ENCODE results near the gene WDR73.
"Not testable (repeated sequence)": the region's sequence is repeated elsewhere in the genome, so short reads cannot be mapped to it uniquely, and the experiment has no call there.

The WDR73 gene

GRCh38 chr15:84653910-84654688, at the start of gene WDR73:
TSS of gene WDR73 (minus strand) at chr15:84654283. CDS start at chr15:84654274, 9 bp downstream.
- peak; percentile 93 for DNase-seq

GRCh38 chr15:84703808-84704207, 49.7 kb upstream of the WDR73 start:
- DNase-seq: no peak

DNA sequence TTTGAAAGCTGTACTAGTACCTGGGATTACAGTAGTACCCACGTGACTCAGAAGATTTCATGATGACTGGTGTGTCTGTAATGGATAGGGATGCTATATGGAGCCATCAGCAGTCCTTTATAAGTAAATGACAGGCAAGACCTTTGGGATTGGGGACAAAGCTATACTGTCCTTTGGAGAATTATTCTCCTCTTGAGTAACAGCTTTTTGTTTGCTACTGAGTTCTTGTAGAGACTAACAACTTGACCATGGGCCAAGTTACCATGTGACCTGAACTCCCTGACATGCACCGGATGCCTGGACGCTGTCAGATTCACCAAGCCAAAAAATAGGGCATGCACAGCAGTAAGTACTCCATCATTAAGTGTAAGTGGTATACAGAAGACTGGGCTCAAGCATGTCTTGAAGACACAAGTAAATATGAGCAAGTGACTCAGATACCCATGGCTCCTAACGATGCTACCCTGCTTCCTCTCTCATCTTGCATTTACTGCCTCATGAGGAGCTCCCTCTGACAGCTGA, 48.9 kb upstream of the WDR73 start:
- DNase-seq: no peak

DNA sequence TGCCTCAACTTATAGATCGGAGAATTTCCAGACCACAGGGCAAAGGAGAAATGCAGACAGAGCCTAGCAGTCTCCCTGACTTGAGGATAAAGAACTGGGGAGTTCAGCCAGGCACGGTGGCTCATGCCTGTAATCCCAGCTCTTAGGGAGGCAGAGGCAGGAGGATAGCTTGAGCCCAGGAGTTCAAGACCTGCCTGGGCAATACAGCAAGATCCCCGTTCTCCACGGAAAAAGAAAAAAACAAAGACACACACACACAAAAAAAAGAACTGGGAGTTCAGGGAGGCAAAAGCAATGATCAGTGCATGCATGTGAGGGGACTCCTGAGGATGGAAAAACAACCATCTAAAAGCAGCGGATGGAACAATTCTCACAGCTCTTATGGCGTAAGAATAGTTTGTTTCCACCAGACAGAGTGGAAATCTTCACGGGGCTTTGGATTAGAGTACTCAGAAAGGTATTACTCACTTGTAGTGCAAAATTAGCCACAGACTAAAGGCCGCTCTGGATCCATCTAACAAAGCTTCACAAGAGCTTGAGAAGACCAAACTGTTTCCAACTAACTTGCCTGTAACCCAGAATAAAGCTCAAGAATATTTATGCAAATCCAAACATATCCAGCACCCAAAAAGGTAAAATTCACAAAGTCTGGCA, 45.6 kb upstream of the WDR73 start:
- no peak for DNase-seq

- no peak for DNase-seq
Observed at GRCh38 chr15:84697236-84697990, 43.3 kb upstream of the WDR73 start.

DNA sequence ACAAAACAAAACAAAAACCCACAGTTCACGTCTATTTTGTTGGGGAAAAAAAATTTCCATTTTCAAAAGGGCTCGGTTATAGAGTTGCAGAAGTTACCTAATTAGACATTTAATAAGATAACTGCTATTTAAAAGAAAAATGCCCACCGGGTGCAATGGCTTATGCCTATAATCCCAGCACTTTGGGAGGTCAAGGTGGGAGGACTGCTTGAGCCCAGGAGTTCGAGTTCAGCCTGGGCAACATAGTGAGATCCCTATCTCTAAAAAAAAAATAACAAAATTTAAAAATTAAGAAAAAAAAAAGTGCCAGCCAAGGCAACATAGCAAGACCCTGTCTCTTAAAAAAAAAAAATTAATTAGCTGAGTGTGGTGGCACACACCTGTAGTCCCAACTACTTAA, 42.7 kb upstream of the WDR73 start:
- no peak for DNase-seq

DNA sequence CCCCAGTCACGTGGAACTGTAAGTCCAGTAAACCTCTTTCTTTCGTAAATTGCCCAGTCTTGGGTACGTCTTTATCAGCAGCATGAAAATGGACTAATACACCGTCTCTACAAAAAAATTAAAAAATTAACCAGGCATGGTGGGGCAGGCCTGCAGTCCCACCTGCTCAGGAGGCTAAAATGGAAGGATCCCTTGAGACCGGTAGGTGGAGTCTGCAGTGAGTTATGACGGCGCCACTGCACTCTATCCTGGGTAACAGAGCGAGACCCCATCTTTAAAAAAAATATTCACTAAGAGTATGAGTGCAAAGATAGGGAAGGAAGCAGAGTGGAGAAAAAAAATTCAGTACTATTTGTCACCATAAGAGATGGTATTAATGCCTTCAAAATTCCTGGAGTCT, 36.3 kb upstream of the WDR73 start:
- DNase-seq: no peak

GRCh38 chr15:84689858-84690257, 35.8 kb upstream of the WDR73 start:
- DNase-seq: no peak

GRCh38 chr15:84686446-84686845, 32.4 kb upstream of the WDR73 start:
- not testable (repeated sequence) for DNase-seq

DNA sequence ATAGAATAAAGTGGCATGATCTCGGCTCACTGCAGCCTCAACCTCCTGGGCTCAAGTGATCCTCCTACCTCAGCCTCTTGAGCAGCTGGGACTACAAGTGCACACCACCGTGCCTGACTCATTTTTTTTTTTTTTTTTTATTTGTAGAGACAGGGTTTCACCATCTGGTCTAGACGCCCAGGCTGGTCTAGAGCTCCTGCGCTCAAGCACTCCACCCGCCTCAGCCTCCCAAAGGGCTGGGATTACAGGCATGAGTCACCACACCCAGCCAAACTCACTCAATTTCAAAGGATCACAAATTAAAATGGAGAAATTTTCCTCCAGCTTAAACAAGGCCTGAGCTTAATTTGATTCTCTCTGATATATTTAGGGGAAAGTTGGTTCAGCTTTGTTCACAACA, 31.2 kb upstream of the WDR73 start:
- DNase-seq: peak; percentile 82

- peak; percentile 17 for DNase-seq
Observed at GRCh38 chr15:84684092-84684491, 30.0 kb upstream of the WDR73 start.

- DNase-seq: no peak
Observed at GRCh38 chr15:84681831-84682230, 27.7 kb upstream of the WDR73 start.

- peak; percentile 85 for DNase-seq
Observed at GRCh38 chr15:84671211-84671610, 17.1 kb upstream of the WDR73 start.

DNA sequence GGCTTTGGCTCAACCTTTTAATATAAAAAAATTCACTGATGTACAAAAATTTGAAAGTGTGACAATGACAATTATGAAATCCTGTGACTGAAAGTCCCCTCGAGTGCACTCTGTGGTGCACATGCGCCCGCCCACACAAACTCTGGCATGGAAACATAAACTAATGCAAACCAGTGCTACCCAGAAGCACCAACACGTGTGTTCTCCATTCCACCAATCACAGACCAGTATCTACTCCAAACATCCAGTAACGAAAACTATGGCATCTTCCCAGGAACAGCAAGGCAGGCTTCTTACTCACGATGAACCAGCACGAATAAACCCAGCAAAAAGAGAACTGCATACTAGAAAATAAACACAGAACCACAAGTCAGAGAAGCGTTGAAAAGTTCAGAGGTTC, 15.6 kb upstream of the WDR73 start:
- DNase-seq: peak; percentile 66

- no peak for DNase-seq
Observed at GRCh38 chr15:84668221-84668982, 14.3 kb upstream of the WDR73 start.

DNA sequence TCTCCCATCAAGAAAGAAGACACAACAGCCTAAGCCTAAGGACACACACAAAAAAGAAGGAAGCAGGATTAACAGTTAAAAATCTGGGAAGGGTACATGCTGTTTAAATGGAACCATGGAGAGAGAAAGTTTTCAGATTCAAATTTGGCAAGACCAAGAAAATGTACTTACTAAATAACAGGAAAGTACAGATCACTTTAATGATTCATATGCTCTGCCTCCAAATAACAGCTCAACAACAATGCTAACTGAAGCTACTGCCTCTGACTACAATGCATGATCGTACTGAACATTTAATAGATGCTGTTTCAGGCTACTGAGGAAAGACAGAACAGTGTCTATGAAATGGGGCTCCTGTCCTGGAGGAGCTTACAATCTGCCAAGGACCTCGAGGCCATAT, 12.3 kb upstream of the WDR73 start:
- DNase-seq: no peak

DNA sequence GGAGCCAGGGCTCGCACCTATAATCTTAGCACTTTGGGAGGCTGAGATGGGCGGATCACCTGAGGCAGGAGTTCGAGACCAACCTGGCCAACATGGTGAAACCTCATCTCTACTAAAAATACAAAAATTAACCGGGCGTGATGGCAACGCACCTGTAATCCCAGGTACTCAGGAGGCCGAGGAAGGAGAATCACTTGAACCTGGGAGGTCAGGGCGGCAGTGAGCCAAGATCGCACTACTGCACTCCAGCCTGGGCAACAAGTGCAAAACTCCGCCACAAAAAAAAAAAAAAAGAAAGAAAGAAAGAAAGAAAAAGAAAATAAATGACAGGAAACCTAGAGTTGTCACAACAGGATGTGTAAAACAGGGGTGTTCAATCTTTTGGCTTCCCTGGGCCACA, 6.9 kb upstream of the WDR73 start:
- no peak for DNase-seq

GRCh38 chr15:84659904-84660781, 6.1 kb upstream of the WDR73 start:
- no peak for DNase-seq

- DNase-seq: no peak
Observed at GRCh38 chr15:84658788-84659411, 4.8 kb upstream of the WDR73 start.

DNA sequence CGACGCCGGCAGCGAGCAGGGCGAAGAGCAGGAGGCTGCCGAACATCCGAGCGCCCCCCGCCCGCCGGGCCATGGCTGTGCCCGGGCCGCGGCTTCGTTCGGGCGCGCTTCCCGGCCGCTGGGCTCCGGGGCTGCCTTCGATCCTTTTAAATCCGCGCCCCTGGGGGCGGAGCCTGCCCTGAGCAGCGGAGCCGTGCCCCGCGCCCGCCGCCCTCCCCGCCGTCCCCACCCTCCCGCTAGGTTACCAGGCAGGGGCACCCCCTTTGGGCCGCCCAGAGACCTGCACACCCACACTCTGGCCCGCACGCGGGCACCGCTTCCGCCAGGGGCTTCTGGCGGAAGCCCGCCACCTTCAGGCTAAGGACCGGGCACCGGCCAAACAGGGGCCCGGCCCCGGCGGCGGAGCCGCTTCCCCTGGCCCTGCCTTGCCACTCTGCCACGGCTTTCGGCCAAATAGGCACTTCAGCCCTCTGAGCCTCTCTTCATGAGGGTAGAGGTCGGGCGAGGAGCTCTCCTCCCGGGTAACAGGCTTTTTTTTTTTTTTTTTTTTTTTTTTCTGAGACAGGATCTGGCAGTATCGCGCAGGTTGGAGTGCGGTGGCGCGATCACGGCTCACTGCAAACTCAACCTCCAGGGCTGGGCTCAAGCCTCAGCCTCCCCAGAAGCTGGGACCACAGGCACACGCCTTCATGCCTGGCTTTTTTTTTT, 4.2 kb upstream of the WDR73 start, which contains the start of gene NMB:
NMB (minus strand) TSS at position 120 of the 708 bp plus-strand sequence; CDS start at position 73, 47 bp downstream.
- DNase-seq: peak; percentile 71

DNA sequence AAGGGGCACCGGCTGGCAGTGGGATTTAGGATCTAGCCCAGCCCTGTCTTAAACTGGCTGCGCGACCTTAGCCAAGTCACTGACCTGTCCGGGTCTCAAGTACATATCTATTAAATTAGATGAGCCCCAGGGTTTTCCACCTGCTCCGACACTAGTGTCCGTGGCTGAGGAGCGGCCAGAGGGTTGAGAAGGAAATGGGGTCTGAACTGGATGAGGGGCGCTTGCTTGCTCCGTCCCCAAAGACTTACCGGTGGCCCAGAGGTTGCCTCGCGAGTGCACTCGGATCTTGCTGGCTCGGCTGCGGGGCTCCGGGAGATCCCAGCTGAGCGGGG, 3.6 kb upstream of the WDR73 start:
- DNase-seq: no peak
